ENCODE data around the gene RNF7. TPM values are rescaled to one million over a fixed set of nuclear protein-coding genes. Genes with fewer than 3 reads are reported as not detected.

RNF7 gene
- total and polyA plus RNA-seq, 4 donors, result 11.7 to 71.6 (median 28.9) TPM

DNA sequence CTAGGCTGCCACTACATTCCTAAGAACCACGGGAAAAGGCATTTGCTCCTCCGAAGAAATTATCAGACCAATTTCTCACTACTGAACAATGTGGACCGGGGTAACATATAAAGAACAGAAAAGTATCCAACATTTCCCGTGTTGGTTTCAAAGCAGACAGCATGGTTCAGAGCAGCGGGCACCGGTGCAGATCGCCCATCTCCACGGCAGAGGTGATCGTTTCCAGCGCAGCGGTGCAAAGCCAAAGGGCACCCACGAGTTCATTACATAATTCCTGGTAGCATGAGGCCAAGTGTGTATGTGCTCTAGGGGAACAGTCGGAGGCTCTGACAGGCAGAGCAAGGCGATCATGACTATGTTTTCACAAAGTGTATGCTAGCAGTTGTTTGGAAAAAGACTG is 38.3 kb downstream of the RNF7 start:
- no peaks in the 10 kb centered on the region for H3K36me3 ChIP-seq (ENCODE audit: control insufficient read depth in 4 of 4, insufficient read depth in 3 of 4, low read depth in 1 of 4, low read length in 3 of 4)
- H3K9me3 ChIP-seq (ENCODE audit: control insufficient read depth in 4 of 4, low read length in 3 of 4), result no peaks in the 10 kb centered on the region
- TF ChIP-seq RAD21 (IDR thresholded peaks at IDR 0.05) (no peak), FOXA2 (IDR thresholded peaks at IDR 0.05) (no peak), EGR1 (IDR thresholded peaks at IDR 0.05; ENCODE audit: low read depth in 2 of 2) (no peak), GABPA (IDR thresholded peaks at IDR 0.05 in 1 of 2, conservative IDR thresholded peaks at IDR 0.05 in 1 of 2) (no peak), YY1 (IDR thresholded peaks at IDR 0.05) (no peak), FOXA1 (IDR thresholded peaks at IDR 0.05) (no peak), RXRA (IDR thresholded peaks at IDR 0.05) (no peak), HNF4G (IDR thresholded peaks at IDR 0.05) (no peak), JUND (IDR thresholded peaks at IDR 0.05) (no peak), SP1 (IDR thresholded peaks at IDR 0.05) (no peak), HNF4A (conservative IDR thresholded peaks at IDR 0.05) (no peak), NR2F2 (IDR thresholded peaks at IDR 0.05) (no peak), TAF1 (conservative IDR thresholded peaks at IDR 0.05) (no peak)
- TF ChIP-seq, protein P1, sequence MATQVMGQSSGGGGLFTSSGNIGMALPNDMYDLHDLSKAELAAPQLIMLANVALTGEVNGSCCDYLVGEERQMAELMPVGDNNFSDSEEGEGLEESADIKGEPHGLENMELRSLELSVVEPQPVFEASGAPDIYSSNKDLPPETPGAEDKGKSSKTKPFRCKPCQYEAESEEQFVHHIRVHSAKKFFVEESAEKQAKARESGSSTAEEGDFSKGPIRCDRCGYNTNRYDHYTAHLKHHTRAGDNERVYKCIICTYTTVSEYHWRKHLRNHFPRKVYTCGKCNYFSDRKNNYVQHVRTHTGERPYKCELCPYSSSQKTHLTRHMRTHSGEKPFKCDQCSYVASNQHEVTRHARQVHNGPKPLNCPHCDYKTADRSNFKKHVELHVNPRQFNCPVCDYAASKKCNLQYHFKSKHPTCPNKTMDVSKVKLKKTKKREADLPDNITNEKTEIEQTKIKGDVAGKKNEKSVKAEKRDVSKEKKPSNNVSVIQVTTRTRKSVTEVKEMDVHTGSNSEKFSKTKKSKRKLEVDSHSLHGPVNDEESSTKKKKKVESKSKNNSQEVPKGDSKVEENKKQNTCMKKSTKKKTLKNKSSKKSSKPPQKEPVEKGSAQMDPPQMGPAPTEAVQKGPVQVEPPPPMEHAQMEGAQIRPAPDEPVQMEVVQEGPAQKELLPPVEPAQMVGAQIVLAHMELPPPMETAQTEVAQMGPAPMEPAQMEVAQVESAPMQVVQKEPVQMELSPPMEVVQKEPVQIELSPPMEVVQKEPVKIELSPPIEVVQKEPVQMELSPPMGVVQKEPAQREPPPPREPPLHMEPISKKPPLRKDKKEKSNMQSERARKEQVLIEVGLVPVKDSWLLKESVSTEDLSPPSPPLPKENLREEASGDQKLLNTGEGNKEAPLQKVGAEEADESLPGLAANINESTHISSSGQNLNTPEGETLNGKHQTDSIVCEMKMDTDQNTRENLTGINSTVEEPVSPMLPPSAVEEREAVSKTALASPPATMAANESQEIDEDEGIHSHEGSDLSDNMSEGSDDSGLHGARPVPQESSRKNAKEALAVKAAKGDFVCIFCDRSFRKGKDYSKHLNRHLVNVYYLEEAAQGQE (IDR thresholded peaks at IDR 0.05), result no peak
- TF ChIP-seq, protein P2, sequence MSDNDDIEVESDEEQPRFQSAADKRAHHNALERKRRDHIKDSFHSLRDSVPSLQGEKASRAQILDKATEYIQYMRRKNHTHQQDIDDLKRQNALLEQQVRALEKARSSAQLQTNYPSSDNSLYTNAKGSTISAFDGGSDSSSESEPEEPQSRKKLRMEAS (IDR thresholded peaks at IDR 0.05), result no peak
- TF ChIP-seq, protein P3, sequence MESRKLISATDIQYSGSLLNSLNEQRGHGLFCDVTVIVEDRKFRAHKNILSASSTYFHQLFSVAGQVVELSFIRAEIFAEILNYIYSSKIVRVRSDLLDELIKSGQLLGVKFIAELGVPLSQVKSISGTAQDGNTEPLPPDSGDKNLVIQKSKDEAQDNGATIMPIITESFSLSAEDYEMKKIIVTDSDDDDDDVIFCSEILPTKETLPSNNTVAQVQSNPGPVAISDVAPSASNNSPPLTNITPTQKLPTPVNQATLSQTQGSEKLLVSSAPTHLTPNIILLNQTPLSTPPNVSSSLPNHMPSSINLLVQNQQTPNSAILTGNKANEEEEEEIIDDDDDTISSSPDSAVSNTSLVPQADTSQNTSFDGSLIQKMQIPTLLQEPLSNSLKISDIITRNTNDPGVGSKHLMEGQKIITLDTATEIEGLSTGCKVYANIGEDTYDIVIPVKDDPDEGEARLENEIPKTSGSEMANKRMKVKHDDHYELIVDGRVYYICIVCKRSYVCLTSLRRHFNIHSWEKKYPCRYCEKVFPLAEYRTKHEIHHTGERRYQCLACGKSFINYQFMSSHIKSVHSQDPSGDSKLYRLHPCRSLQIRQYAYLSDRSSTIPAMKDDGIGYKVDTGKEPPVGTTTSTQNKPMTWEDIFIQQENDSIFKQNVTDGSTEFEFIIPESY (IDR thresholded peaks at IDR 0.05), result no peak
- TF ChIP-seq, protein P4, sequence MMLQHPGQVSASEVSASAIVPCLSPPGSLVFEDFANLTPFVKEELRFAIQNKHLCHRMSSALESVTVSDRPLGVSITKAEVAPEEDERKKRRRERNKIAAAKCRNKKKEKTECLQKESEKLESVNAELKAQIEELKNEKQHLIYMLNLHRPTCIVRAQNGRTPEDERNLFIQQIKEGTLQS (IDR thresholded peaks at IDR 0.05), result no peak
- TF ChIP-seq, protein P5, sequence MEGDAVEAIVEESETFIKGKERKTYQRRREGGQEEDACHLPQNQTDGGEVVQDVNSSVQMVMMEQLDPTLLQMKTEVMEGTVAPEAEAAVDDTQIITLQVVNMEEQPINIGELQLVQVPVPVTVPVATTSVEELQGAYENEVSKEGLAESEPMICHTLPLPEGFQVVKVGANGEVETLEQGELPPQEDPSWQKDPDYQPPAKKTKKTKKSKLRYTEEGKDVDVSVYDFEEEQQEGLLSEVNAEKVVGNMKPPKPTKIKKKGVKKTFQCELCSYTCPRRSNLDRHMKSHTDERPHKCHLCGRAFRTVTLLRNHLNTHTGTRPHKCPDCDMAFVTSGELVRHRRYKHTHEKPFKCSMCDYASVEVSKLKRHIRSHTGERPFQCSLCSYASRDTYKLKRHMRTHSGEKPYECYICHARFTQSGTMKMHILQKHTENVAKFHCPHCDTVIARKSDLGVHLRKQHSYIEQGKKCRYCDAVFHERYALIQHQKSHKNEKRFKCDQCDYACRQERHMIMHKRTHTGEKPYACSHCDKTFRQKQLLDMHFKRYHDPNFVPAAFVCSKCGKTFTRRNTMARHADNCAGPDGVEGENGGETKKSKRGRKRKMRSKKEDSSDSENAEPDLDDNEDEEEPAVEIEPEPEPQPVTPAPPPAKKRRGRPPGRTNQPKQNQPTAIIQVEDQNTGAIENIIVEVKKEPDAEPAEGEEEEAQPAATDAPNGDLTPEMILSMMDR (IDR thresholded peaks at IDR 0.05; ENCODE audit: low read depth, low read length, missing input control), result no peak
- no peak overlapping the region for H3K4me3 ChIP-seq (ENCODE audit: low read depth in 1 of 3, low read length in 3 of 3)
- no peak overlapping the region for H3K9ac ChIP-seq (ENCODE audit: low read depth in 1 of 2, low read length in 2 of 2)
- WGBS, result 91% methylated on average over 14 of the region's 14 CpGs
- H3K4me1 ChIP-seq (ENCODE audit: control insufficient read depth in 4 of 4, insufficient read depth in 4 of 4, low read length in 3 of 4), result no peaks in the 10 kb centered on the region
- H3K27ac ChIP-seq (ENCODE audit: low read depth in 1 of 2, low read length in 2 of 2), result no peak overlapping the region
- H3K27me3 ChIP-seq (ENCODE audit: control insufficient read depth in 4 of 4, insufficient read depth in 4 of 4, low read length in 3 of 4), result no peaks in the 10 kb centered on the region
- DNase-seq (ENCODE audit: low spot score), result no peak
